HL-60 (cell line): ENCODE results near the gene CHAF1A.

Experiments used
- DNase-seq, 2 experiments: peaks; one replicate each; pipeline ENCODE4 v3.0.0-alpha.2; 2010 to 2020; ENCODE audit warnings: low read depth in 1 of 2, low spot score in 1 of 2
- H3K27ac ChIP-seq: fragments of 250-450 bp; sonication (Bioruptor Pico); replicated peaks from 2 replicates; pipeline ENCODE4 v1.5.1; 2020; ENCODE audit warnings: mild to moderate bottlenecking, moderate library complexity
- H3K27me3 ChIP-seq: fragments of 250-450 bp; sonication (Bioruptor Pico); 2 replicates; pipeline ENCODE4 v1.5.1; 2021; ENCODE audit warnings: mild to moderate bottlenecking, moderate library complexity; ENCODE audit not compliant: insufficient read depth, poor library complexity, severe bottlenecking
- H3K4me3 ChIP-seq: replicated peaks from 2 replicates; pipeline ENCODE4 v1.5.1; 2011; ENCODE audit warnings: mild to moderate bottlenecking, control low read depth, low read length; ENCODE audit not compliant: insufficient read depth
- GABPA ChIP-seq: IDR thresholded peaks from 2 replicates; pipeline ENCODE4 v1.6.1; 2012; ENCODE audit warnings: low read depth
- POLR2AphosphoS5 ChIP-seq: IDR thresholded peaks from 2 replicates; pipeline ENCODE4 v1.6.1; 2012; ENCODE audit warnings: low read depth
- SPI1 ChIP-seq: IDR thresholded peaks from 2 replicates; pipeline ENCODE4 v1.6.1; 2012; ENCODE audit warnings: low read depth, mild to moderate bottlenecking, borderline replicate concordance
- TF ChIP-seq, protein P1 (sequence below): IDR thresholded peaks from 2 replicates; pipeline ENCODE4 v1.6.1; 2012; ENCODE audit warnings: low read depth; ENCODE audit not compliant: insufficient replicate concordance
- TF ChIP-seq, protein P2 (sequence below): IDR thresholded peaks from one replicate; pipeline ENCODE4 v1.5.1; 2011; ENCODE audit warnings: low read length, control low read depth, inconsistent platforms; ENCODE audit not compliant: insufficient read depth

The CHAF1A gene

DNA sequence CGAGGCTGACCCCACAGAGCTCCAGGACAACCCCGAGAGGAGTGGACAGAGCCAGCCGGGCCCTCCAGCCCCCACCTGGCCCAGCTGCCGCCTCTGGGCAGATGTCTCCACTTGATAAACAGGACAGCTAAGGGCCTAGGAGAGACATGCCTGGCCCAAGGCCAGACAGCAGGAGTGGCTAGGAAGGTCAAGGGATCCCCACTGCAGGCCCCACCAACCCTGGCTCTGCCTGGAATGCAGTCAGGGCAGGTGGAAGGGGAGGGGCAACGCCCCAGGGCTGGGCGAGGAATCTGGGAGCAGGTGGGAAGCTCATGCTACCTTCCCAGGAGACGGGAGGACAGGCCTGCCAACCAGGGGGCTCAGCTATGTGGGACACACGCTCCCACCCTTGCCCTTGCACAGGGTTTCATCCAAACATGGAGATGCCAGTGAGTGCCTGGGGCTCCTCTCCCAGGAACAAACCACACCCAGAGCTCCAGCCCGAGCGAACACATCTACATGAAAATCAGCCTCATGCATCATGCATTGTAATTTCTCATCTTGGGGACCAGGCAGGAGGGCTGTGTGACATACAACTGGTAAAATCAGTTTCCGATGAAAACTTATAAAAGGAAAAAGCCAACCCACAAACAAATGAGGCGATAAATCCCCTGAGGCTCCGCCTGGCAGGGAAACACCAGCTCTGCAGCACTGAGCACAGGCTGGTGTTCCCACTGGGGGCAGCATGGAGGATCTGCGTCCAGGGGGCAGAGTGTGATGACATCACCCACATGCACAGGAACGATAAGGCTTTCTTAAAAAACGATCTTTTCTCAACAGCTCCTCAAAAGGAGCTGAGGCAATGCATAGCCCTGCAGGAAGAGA lies 27.0 kb upstream of the CHAF1A start:
- DNase-seq = peak; percentile 54 to 70
- Histone ChIP-seq H3K27ac (peak overlapping the region; percentile 74), H3K27me3 (no peaks in the 10 kb centered on the region)

DNA sequence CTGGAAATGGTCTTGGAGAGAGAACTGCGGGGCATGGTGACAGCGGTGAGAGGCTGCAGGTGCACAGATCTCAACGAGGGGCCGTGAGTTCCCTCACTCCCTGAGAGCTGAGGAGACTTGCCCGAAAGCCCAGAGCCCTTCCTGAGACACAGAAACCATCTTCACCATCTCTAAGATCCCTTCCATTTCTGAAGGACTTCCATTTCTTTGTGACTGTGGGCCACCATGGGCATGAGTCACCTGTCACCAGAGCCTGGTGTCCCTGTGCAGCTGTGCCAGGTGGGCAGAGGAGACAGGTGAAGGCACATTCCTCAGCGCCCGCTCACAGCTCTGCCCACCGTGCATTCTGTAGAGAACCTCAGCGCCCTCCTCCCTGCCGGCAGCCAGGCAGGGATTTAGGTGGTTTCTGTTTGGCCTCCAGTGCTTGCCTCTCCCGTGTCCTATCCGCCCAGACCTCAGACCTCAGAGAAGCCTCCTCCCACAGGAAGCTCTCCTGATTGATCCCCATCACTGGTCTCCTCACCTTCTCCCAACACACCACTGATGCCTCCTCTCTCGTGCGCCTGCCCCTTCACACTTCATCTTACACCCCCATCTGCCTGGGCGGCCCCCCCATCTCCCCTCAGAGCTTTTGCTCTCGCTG lies 26.3 kb upstream of the CHAF1A start:
- Histone ChIP-seq H3K27me3 (no peaks in the 10 kb centered on the region), H3K4me3 (no peak overlapping the region), H3K27ac (peak overlapping the region; percentile 74)
- TF ChIP-seq, protein P1, sequence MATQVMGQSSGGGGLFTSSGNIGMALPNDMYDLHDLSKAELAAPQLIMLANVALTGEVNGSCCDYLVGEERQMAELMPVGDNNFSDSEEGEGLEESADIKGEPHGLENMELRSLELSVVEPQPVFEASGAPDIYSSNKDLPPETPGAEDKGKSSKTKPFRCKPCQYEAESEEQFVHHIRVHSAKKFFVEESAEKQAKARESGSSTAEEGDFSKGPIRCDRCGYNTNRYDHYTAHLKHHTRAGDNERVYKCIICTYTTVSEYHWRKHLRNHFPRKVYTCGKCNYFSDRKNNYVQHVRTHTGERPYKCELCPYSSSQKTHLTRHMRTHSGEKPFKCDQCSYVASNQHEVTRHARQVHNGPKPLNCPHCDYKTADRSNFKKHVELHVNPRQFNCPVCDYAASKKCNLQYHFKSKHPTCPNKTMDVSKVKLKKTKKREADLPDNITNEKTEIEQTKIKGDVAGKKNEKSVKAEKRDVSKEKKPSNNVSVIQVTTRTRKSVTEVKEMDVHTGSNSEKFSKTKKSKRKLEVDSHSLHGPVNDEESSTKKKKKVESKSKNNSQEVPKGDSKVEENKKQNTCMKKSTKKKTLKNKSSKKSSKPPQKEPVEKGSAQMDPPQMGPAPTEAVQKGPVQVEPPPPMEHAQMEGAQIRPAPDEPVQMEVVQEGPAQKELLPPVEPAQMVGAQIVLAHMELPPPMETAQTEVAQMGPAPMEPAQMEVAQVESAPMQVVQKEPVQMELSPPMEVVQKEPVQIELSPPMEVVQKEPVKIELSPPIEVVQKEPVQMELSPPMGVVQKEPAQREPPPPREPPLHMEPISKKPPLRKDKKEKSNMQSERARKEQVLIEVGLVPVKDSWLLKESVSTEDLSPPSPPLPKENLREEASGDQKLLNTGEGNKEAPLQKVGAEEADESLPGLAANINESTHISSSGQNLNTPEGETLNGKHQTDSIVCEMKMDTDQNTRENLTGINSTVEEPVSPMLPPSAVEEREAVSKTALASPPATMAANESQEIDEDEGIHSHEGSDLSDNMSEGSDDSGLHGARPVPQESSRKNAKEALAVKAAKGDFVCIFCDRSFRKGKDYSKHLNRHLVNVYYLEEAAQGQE = no peak
- TF ChIP-seq, protein P2, sequence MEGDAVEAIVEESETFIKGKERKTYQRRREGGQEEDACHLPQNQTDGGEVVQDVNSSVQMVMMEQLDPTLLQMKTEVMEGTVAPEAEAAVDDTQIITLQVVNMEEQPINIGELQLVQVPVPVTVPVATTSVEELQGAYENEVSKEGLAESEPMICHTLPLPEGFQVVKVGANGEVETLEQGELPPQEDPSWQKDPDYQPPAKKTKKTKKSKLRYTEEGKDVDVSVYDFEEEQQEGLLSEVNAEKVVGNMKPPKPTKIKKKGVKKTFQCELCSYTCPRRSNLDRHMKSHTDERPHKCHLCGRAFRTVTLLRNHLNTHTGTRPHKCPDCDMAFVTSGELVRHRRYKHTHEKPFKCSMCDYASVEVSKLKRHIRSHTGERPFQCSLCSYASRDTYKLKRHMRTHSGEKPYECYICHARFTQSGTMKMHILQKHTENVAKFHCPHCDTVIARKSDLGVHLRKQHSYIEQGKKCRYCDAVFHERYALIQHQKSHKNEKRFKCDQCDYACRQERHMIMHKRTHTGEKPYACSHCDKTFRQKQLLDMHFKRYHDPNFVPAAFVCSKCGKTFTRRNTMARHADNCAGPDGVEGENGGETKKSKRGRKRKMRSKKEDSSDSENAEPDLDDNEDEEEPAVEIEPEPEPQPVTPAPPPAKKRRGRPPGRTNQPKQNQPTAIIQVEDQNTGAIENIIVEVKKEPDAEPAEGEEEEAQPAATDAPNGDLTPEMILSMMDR = no peak
- no peak for TF ChIP-seq POLR2AphosphoS5
- no peak for TF ChIP-seq GABPA
- no peak for TF ChIP-seq SPI1
- no peak for DNase-seq

More for the DNA sequence above, 27.0 kb upstream of the CHAF1A start:
- TF ChIP-seq, protein P2 = peak; percentile 15
- TF ChIP-seq GABPA = no peak
- H3K4me3 ChIP-seq = no peak overlapping the region

DNA sequence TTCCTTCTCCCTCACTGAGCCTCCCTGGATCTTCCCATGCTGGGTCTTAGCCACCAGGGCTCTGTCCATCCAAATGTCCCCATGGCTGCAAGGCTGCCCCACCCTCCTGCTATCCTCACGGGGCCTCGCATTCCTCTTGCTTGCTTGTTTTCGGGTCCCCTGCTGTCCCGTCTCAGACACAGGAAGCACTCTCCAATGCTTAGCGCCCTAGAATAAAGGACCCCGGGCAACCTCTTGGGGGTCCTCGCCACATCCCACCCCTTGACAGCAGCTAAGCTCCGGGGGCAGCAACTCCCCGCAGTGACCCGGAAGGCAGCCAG lies 25.8 kb upstream of the CHAF1A start:
- no peak overlapping the region for H3K27ac ChIP-seq
- H3K4me3 ChIP-seq = no peak overlapping the region
- DNase-seq = no peak
- no peak for TF ChIP-seq POLR2AphosphoS5
- TF ChIP-seq GABPA = no peak
- TF ChIP-seq, protein P1 = no peak
- TF ChIP-seq SPI1 = no peak
- TF ChIP-seq, protein P2 = no peak
- H3K27me3 ChIP-seq = no peaks in the 10 kb centered on the region
